WTC11 (cell line): ENCODE results near the gene STXBP5. TPM values are rescaled to one million over a fixed set of nuclear protein-coding genes. Genes with fewer than 3 reads are reported as not detected.

Experiments used
- ATAC-seq: fragments of 200-7000 bp; cut with Tn5 transposase; 2 replicates; pipeline ENCODE4 v1.10.0; 2021; ENCODE audit warnings: mild to moderate bottlenecking, moderate library complexity
- CTCF ChIA-PET: fragments of 300-600 bp; sonication (Branson Sonifier 250); formaldehyde crosslinking; loops from one replicate; lab custom pipeline; 2021; ENCODE audit warnings: antibody characterized with exemption; lab: Charles Lee
- POLR2A ChIA-PET: fragments of 350-600 bp; sonication (Branson Sonifier 250); formaldehyde crosslinking; loops from one replicate; lab custom pipeline; 2021; ENCODE audit warnings: antibody characterized with exemption; lab: Charles Lee
- DNase-seq: peaks from one replicate; pipeline ENCODE4 v3.0.0; 2021; ENCODE audit warnings: low spot score
- H3K27ac Mint-ChIP-seq: 2 replicates; pipeline ENCODE4 v1.8.0; 2021; ENCODE audit warnings: mixed read lengths
- H3K27me3 Mint-ChIP-seq: 2 replicates; pipeline ENCODE4 v1.8.0; 2021; ENCODE audit warnings: low read depth, mild to moderate bottlenecking, moderate library complexity, mixed read lengths
- H3K36me3 Mint-ChIP-seq: 2 replicates; pipeline ENCODE4 v1.8.0; 2021; ENCODE audit warnings: mixed read lengths
- H3K4me1 Mint-ChIP-seq: 2 replicates; pipeline ENCODE4 v1.8.0; 2022; ENCODE audit warnings: mixed read lengths
- H3K4me3 Mint-ChIP-seq: 2 replicates; pipeline ENCODE4 v1.8.0; 2021; ENCODE audit warnings: mild to moderate bottlenecking, moderate library complexity, mixed read lengths
- H3K9me3 Mint-ChIP-seq: 2 replicates; pipeline ENCODE4 v1.8.0; 2021; ENCODE audit warnings: mixed read lengths
- ARID4B ChIP-seq: sonication (generic); formaldehyde crosslinking; IDR thresholded peaks from 2 replicates; pipeline ENCODE4 v1.8.0; 2023; ENCODE audit warnings: missing genetic modification reagents, mild to moderate bottlenecking, borderline replicate concordance
- ELF4 ChIP-seq: sonication (generic); formaldehyde crosslinking; IDR thresholded peaks from 2 replicates; pipeline ENCODE4 v1.8.1; 2022; ENCODE audit warnings: low read depth, mild to moderate bottlenecking, moderate library complexity, missing genetic modification reagents
- ERG ChIP-seq: fragments of 250-450 bp; sonication (Bioruptor Pico); IDR thresholded peaks from 2 replicates; pipeline ENCODE4 v1.8.0; 2021; ENCODE audit warnings: mild to moderate bottlenecking
- ETV6 ChIP-seq: sonication (generic); formaldehyde crosslinking; IDR thresholded peaks from 2 replicates; pipeline ENCODE4 v1.8.1; 2022; ENCODE audit warnings: mild to moderate bottlenecking, missing genetic modification reagents
- GTF2I ChIP-seq: fragments of 250-450 bp; sonication (Bioruptor Pico); conservative IDR thresholded peaks from 2 replicates; pipeline ENCODE4 v1.4.0; 2021; ENCODE audit warnings: mild to moderate bottlenecking
- IRF1 ChIP-seq: sonication (generic); formaldehyde crosslinking; IDR thresholded peaks from 2 replicates; pipeline ENCODE4 v1.8.0; 2023; ENCODE audit warnings: missing genetic modification reagents
- JUN ChIP-seq: sonication (generic); formaldehyde crosslinking; IDR thresholded peaks from 2 replicates; pipeline ENCODE4 v1.8.0; 2023; ENCODE audit warnings: mild to moderate bottlenecking, missing genetic modification reagents
- MXD4 ChIP-seq: fragments of 250-450 bp; sonication (Bioruptor Pico); IDR thresholded peaks from 2 replicates; pipeline ENCODE4 v1.8.0; 2021; ENCODE audit warnings: mild to moderate bottlenecking, moderate library complexity, borderline replicate concordance
- NFATC4 ChIP-seq: fragments of 250-450 bp; sonication (Bioruptor Pico); IDR thresholded peaks from 2 replicates; pipeline ENCODE4 v1.9.0; 2021; ENCODE audit warnings: mild to moderate bottlenecking
- NFE2L1 ChIP-seq: sonication (generic); formaldehyde crosslinking; IDR thresholded peaks from 2 replicates; pipeline ENCODE4 v1.8.1; 2023; ENCODE audit warnings: missing genetic modification reagents
- NR1H2 ChIP-seq: sonication (generic); formaldehyde crosslinking; IDR thresholded peaks from 2 replicates; pipeline ENCODE4 v1.9.0; 2021; ENCODE audit warnings: mild to moderate bottlenecking, moderate library complexity, missing genetic modification reagents
- PREB ChIP-seq: sonication (generic); formaldehyde crosslinking; IDR thresholded peaks from 2 replicates; pipeline ENCODE4 v1.8.1; 2022; ENCODE audit warnings: mild to moderate bottlenecking, missing genetic modification reagents, moderate library complexity, borderline replicate concordance
- RELA ChIP-seq: sonication (generic); formaldehyde crosslinking; IDR thresholded peaks from 2 replicates; pipeline ENCODE4 v1.8.1; 2022; ENCODE audit warnings: missing genetic modification reagents, mild to moderate bottlenecking, borderline replicate concordance
- SOX15 ChIP-seq: fragments of 250-450 bp; sonication (Bioruptor Pico); IDR thresholded peaks from 2 replicates; pipeline ENCODE4 v1.9.0; 2021; ENCODE audit warnings: mild to moderate bottlenecking
- TCF7 ChIP-seq: sonication (generic); formaldehyde crosslinking; IDR thresholded peaks from 2 replicates; pipeline ENCODE4 v1.8.0; 2022; ENCODE audit warnings: mild to moderate bottlenecking, low read depth, missing genetic modification reagents, moderate library complexity
- TP53 ChIP-seq: sonication (generic); formaldehyde crosslinking; IDR thresholded peaks from 2 replicates; pipeline ENCODE4 v1.8.1; 2023; ENCODE audit warnings: mild to moderate bottlenecking, missing genetic modification reagents
- ZMAT4 ChIP-seq: fragments of 250-450 bp; sonication (Bioruptor Pico); IDR thresholded peaks from 2 replicates; pipeline ENCODE4 v1.9.0; 2021; ENCODE audit warnings: mild to moderate bottlenecking
- ZNF121 ChIP-seq: sonication (generic); formaldehyde crosslinking; IDR thresholded peaks from 2 replicates; pipeline ENCODE4 v1.8.0; 2023; ENCODE audit warnings: missing genetic modification reagents
- ZNF512 ChIP-seq: sonication (generic); formaldehyde crosslinking; IDR thresholded peaks from 2 replicates; pipeline ENCODE4 v1.8.1; 2022; ENCODE audit warnings: missing genetic modification reagents, borderline replicate concordance
- ZNF532 ChIP-seq: fragments of 250-450 bp; sonication (Bioruptor Pico); IDR thresholded peaks from 2 replicates; pipeline ENCODE4 v1.9.0; 2021; ENCODE audit warnings: mild to moderate bottlenecking, borderline replicate concordance
- total RNA-seq: library from RNA; stranded (reverse); gene quantifications from 3 replicates; pipeline ENCODE4 v1.2.3, GENCODE V29; 2021

Gene STXBP5
- total RNA-seq, 1 experiment from 2014 or later: 13.2 TPM

- Mint-ChIP-seq H3K27me3 (no peaks in the 10 kb centered on the region), H3K36me3 (no peaks in the 10 kb centered on the region), H3K4me3 (no peak overlapping the region), H3K4me1 (no peaks in the 10 kb centered on the region), H3K27ac (no peak overlapping the region), H3K9me3 (peaks cover 11% of the 10 kb centered on the region)
- POLR2A ChIA-PET: no interaction called here
- no peak for ATAC-seq
- CTCF ChIA-PET: no interaction called here
- DNase-seq: no peak
- TF ChIP-seq NR1H2 (CRISPR knock-in tag) (no peak), ZMAT4 (CRISPR knock-in tag) (no peak), GTF2I (CRISPR knock-in tag) (no peak), IRF1 (CRISPR knock-in tag) (no peak), TP53 (CRISPR knock-in tag) (no peak), ARID4B (CRISPR knock-in tag) (no peak), TCF7 (no peak), SOX15 (CRISPR knock-in tag) (no peak), MXD4 (CRISPR knock-in tag) (no peak), RELA (no peak), ERG (no peak), ZNF121 (no peak), ELF4 (CRISPR knock-in tag) (no peak), PREB (CRISPR knock-in tag) (no peak), ETV6 (CRISPR knock-in tag) (no peak), ZNF532 (CRISPR knock-in tag) (no peak), NFE2L1 (no peak), JUN (no peak), ZNF512 (CRISPR knock-in tag) (no peak), NFATC4 (CRISPR knock-in tag) (no peak)
Measured at GRCh38 chr6:147164761-147165160, 39.5 kb upstream of the STXBP5 start.
